GM12892 (cell line): ENCODE data around the gene CACNA2D1.

ENCODE experiments used
- DNase-seq: peaks from one replicate; pipeline ENCODE4 v3.0.0; 2011; ENCODE audit not compliant: insufficient read length
- FAIRE-seq: peaks from 2 replicates; lab custom pipeline; 2011; peaks lifted over from hg19 to GRCh38; lab: Jason Lieb, UNC
- POLR2A ChIP-seq: IDR thresholded peaks from 2 replicates; pipeline ENCODE4 v1.6.1; 2011; ENCODE audit warnings: low read depth, low read length, control low read depth
- POLR2AphosphoS5 ChIP-seq: IDR thresholded peaks from 2 replicates; pipeline ENCODE4 v1.6.1; 2011; ENCODE audit warnings: low read depth, low read length, control low read depth
- TAF1 ChIP-seq: IDR thresholded peaks from 2 replicates; pipeline ENCODE4 v1.6.1; 2011; ENCODE audit warnings: low read depth, mild to moderate bottlenecking, control low read depth, low read length, borderline replicate concordance

CACNA2D1 gene

DNA sequence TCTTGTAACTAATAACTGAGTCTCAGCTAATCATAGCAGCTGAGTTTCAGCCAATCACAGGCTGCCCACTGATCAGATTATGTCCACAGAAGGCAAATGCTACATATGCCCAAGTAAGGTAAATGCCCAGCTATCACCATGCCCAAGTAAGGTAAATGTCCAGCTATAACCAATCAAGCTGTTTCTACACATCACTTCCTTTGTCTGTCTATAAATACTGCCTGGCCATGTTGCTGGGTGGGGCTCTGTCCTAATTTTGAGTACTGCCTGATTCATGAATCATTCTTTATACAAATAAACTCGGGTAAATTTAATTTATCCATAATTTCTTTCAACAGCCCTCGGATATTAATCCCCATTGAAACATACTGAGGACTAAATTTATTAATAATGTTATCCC, 312.4 kb downstream of the CACNA2D1 start:
- TF ChIP-seq POLR2A = no peak
- no peak for TF ChIP-seq TAF1
- no peak for TF ChIP-seq POLR2AphosphoS5
- FAIRE-seq = no peak
- DNase-seq = no peak

DNA sequence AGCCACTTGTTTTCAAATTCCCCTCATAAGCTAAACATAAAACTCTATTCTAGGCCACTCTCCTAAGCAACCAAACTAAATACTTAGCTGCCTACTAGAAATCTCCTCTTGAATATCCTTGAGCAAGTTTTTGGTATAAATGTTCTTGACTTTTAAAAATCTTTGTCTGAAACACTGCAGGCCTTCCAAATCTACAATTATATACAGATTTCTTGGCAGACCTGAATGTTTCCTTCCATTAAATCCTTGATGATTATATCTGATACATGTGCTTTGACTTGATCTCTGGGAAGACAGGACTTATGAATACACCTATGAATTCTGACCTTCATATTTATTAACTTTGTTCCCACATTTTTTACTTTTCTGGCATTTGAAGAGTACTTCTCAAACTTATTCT, 314.5 kb downstream of the CACNA2D1 start:
- no peak for FAIRE-seq
- DNase-seq = no peak
- TF ChIP-seq POLR2AphosphoS5 (no peak), POLR2A (no peak), TAF1 (no peak)

- FAIRE-seq = no peak
- TF ChIP-seq POLR2A (no peak), TAF1 (no peak), POLR2AphosphoS5 (no peak)
- no peak for DNase-seq
Measured at GRCh38 chr7:82128546-82128945, 315.0 kb downstream of the CACNA2D1 start.

DNA sequence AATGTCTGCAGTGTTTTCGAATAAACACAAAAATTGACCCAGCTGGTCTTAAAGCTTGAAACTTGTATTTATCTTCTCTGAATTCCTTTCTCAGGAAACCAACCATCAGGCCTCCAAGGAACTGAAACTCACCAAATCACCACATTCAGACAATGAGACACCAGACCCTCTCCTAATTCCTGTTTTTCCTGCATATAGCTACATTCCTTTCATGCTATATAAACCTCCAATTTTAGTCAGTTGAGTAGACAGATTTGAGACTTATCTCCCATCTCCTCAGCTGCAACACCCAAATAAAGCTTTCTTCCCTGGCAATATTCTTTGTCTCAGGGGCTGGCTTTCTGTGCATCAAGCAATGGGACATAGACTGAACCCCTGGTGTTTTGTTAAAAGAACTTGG, 317.0 kb downstream of the CACNA2D1 start:
- FAIRE-seq (no peak), DNase-seq (no peak)
- TF ChIP-seq POLR2AphosphoS5 = no peak
- no peak for TF ChIP-seq TAF1
- no peak for TF ChIP-seq POLR2A

DNA sequence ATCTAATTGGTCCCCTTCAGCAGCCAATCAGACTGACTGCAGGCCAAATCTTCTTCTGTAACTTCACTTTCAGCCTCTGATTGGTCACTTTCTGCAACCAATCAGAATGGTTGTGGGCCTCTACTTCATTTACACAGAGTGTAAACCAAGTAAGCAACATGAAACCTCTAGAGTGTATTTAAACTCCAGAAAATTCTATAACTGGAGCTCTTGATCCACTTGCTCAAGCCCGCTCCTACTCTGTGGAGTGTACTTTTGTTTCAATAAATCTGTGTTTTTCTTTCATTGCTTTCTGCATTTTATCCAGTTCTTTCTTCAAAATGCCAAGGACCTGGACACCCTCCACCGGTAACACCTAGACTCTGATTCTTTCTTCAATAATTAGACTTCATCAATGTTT, 319.1 kb downstream of the CACNA2D1 start:
- FAIRE-seq (no peak), DNase-seq (no peak)
- TF ChIP-seq POLR2A = no peak
- no peak for TF ChIP-seq POLR2AphosphoS5
- no peak for TF ChIP-seq TAF1

DNA sequence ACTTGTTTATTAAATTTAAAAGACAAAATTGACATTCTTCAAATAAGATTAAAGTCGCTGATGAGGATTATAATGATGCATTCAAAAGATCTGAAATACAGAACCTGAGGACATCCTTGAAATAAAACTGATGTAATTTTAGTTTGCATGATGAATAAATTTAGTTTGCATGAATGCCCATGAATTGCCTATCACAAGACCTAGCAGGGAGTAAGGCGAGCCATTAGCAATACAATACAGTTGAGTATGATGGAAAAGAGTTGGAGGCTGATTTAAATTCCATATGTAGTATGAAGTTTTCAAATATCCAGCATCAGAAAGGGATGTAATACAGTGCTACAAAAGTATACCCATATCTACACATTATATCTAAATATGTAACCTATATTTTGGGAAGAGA, 321.3 kb downstream of the CACNA2D1 start:
- no peak for TF ChIP-seq TAF1
- TF ChIP-seq POLR2AphosphoS5 = no peak
- no peak for TF ChIP-seq POLR2A
- no peak for FAIRE-seq
- no peak for DNase-seq

DNA sequence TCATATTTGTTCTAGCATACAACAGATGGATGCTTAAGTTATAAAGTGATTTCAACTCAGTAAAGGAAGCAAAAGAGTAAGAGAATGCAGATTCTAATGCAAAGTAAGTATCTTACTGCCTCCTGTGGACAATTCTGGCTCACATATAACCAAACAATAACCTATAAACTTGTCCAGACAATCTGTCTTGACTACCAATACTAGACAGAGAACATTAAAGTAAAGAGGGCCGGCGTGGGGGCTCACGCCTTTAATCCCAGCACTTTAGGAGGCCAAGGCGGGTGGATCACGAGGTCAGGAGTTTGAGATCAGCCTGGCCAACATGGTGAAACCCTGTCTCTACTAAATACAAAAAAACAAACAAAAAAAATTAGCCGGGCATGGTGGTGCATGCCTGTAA, 329.3 kb downstream of the CACNA2D1 start:
- no peak for DNase-seq
- TF ChIP-seq TAF1 (no peak), POLR2AphosphoS5 (no peak), POLR2A (no peak)
- no peak for FAIRE-seq

DNA sequence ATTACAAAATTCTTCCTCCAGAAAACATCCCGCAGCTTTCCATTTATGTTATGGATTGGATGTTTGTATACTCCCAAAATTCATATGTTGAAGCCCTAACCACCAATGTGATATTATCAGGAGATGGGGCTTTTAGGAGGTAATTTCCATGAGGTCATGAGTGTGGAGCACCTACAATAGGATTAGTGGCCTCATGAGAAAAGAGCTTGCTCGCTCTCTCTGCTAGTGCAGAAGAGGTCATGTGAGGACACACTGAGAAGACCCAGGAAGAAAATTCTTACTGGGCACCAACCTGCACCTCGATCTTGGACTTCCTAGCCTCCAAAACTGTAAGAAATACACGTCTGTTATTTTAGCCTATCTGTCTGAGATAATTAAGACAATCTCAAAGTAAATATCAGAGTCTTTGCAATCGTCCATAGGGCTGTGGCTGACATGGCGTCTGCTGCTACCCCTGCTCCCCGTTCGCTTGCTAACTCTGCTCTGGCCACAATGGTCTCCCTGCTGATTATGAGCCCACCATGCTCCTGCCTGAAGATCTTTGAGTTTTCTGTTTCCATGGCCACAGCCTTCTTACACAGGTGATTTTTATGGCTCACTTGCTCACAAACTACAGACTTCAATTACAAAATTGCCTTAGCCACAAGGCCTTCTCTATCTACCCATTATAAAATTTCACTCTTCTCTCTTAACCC, 333.3 kb downstream of the CACNA2D1 start:
- FAIRE-seq (no peak), DNase-seq (no peak)

GRCh38 chr7:82109288-82109687, 334.3 kb downstream of the CACNA2D1 start:
- TF ChIP-seq POLR2AphosphoS5 = no peak
- no peak for TF ChIP-seq TAF1
- TF ChIP-seq POLR2A = no peak
- FAIRE-seq (no peak), DNase-seq (no peak)

More for the DNA sequence above, 333.3 kb downstream of the CACNA2D1 start:
- TF ChIP-seq POLR2A (no peak), TAF1 (no peak), POLR2AphosphoS5 (no peak)

GRCh38 chr7:82106201-82106600, 337.4 kb downstream of the CACNA2D1 start:
- TF ChIP-seq POLR2AphosphoS5 (no peak), TAF1 (no peak), POLR2A (no peak)
- DNase-seq (no peak), FAIRE-seq (no peak)

DNA sequence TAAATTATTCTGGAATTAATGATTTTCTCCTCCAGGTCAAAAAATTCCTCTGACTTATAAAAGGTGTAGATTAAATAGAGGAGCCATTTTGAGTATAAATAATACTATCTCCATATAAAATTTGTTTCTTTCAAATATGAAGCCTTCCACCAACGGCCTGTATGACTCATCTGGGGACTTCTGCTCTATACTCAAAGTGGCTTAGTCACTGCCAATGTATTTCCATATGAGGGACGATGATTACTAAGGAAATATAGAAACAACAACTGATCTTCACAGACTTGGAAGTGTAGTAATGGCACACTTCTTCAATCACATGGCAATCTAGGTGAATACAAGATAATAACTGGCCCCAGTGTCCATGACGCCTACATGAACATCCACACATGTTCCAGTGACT, 338.1 kb downstream of the CACNA2D1 start:
- DNase-seq = no peak
- no peak for FAIRE-seq
- TF ChIP-seq POLR2A (no peak), TAF1 (no peak), POLR2AphosphoS5 (no peak)

GRCh38 chr7:82098414-82098813, 345.2 kb downstream of the CACNA2D1 start:
- no peak for FAIRE-seq
- DNase-seq = no peak
- TF ChIP-seq TAF1 = no peak
- no peak for TF ChIP-seq POLR2A
- TF ChIP-seq POLR2AphosphoS5 = no peak

DNA sequence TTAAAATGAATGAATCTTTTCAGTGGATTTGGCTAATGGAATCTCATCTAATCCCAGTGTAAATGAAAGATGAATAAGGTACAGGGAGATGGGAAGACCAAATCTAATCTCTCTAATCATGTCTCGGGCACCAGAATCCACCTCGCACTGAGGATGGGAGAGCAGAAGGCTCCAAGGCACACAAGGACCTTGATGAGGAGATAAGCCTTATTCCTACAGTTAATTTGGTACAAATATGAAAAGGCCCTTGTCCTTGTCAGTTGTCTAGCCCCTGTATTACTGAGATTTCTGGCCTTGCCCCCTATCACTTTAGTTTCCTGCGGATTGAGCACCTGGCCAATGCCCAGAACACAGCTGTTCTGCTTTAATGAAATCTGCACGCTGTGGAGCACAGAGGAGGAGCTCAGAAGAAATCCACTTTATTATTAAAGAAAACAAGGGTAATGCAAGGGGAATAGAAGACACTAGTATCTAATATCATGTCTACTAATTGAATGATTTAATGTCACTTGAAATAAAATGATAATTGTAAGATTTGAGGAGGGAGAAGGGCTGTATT, 352.4 kb downstream of the CACNA2D1 start:
- FAIRE-seq = no peak
- TF ChIP-seq POLR2AphosphoS5 = no peak
- no peak for DNase-seq
